HEK293 (cell line): ENCODE measurements around the gene AFF1.

ENCODE experiments used
- CTCF ChIA-PET: fragments of 350-600 bp; formaldehyde crosslinking; extraction: SDS; loops from one replicate; lab custom pipeline; 2021; ENCODE audit warnings: antibody characterized with exemption; lab: Yijun Ruan, JAX
- POLR2A ChIA-PET: fragments of 300-600 bp; formaldehyde crosslinking; extraction: SDS; loops from one replicate; lab custom pipeline; 2020; ENCODE audit warnings: antibody characterized with exemption, inconsistent platforms; lab: Yijun Ruan, JAX
- H3K27ac ChIP-seq: fragments of 200-500 bp; sonication (Bioruptor generic); 2 replicates; pipeline ENCODE4 v1.5.1; 2014; ENCODE audit warnings: low read depth, low read length, control low read depth, inconsistent platforms; ENCODE audit errors: extremely low read depth
- H3K36me3 ChIP-seq, 2 experiments: fragments of 200-500 bp in 1 of 2; sonication (Bioruptor generic) in 1 of 2; 1 replicate in 1 of 2; 2 replicates in 1 of 2; pipeline ENCODE4 v1.5.1; 2014 to 2017; ENCODE audit warnings: inconsistent platforms in 2 of 2, low read length in 2 of 2; ENCODE audit not compliant: control insufficient read depth in 2 of 2, insufficient read depth in 1 of 2
- H3K4me1 ChIP-seq: fragments of 200-500 bp; sonication (Bioruptor generic); 2 replicates; pipeline ENCODE4 v1.5.1; 2014; ENCODE audit warnings: mild to moderate bottlenecking, low read length, inconsistent platforms; ENCODE audit not compliant: control insufficient read depth, insufficient read depth
- H3K4me3 ChIP-seq: 2 replicates; pipeline ENCODE4 v1.5.1; 2011; ENCODE audit warnings: low read depth, mild to moderate bottlenecking, control low read depth, low read length, moderate library complexity
- H3K9me3 ChIP-seq: fragments of 200-500 bp; sonication (Bioruptor generic); 2 replicates; pipeline ENCODE4 v1.5.1; 2014; ENCODE audit warnings: low read depth, low read length, inconsistent platforms; ENCODE audit not compliant: control insufficient read depth, insufficient read depth
- FEZF1 ChIP-seq: fragments of 450-650 bp; formaldehyde crosslinking; IDR thresholded peaks from 2 replicates; pipeline ENCODE4 v1.5.1; 2016; ENCODE audit warnings: missing biosample characterization, missing genetic modification characterization
- KLF7 ChIP-seq: fragments of 450-650 bp; formaldehyde crosslinking; IDR thresholded peaks from 2 replicates; pipeline ENCODE4 v1.5.1; 2016; ENCODE audit warnings: missing biosample characterization, missing genetic modification characterization, borderline replicate concordance
- ZBTB1 ChIP-seq: fragments of 450-650 bp; formaldehyde crosslinking; IDR thresholded peaks from 2 replicates; pipeline ENCODE4 v1.5.1; 2016; ENCODE audit warnings: missing biosample characterization, missing genetic modification characterization
- ZBTB17 ChIP-seq: fragments of 450-650 bp; formaldehyde crosslinking; IDR thresholded peaks from 2 replicates; pipeline ENCODE4 v1.5.1; 2016; ENCODE audit warnings: missing biosample characterization, missing genetic modification characterization
- ZFHX2 ChIP-seq: fragments of 450-650 bp; formaldehyde crosslinking; conservative IDR thresholded peaks from 2 replicates; pipeline ENCODE4 v1.5.1; 2016; ENCODE audit warnings: missing biosample characterization, missing genetic modification characterization
- ZNF302 ChIP-seq: fragments of 450-650 bp; formaldehyde crosslinking; IDR thresholded peaks from 2 replicates; pipeline ENCODE4 v1.5.1; 2016; ENCODE audit warnings: missing biosample characterization, missing genetic modification characterization, low read depth
- ZNF311 ChIP-seq: fragments of 450-650 bp; formaldehyde crosslinking; IDR thresholded peaks from 2 replicates; pipeline ENCODE4 v1.5.1; 2017; ENCODE audit warnings: missing biosample characterization, missing genetic modification characterization, borderline replicate concordance
- ZNF433 ChIP-seq: fragments of 450-650 bp; formaldehyde crosslinking; IDR thresholded peaks from 2 replicates; pipeline ENCODE4 v1.5.1; 2016; ENCODE audit warnings: missing biosample characterization, missing genetic modification characterization, low read depth
- ZNF629 ChIP-seq: fragments of 450-650 bp; formaldehyde crosslinking; IDR thresholded peaks from 2 replicates; pipeline ENCODE4 v1.5.1; 2017; ENCODE audit warnings: missing biosample characterization, missing genetic modification characterization
- ZNF701 ChIP-seq: fragments of 450-650 bp; formaldehyde crosslinking; IDR thresholded peaks from 2 replicates; pipeline ENCODE4 v1.5.1; 2016; ENCODE audit warnings: missing biosample characterization, missing genetic modification characterization
- TF ChIP-seq, protein P1 (sequence below): fragments of 450-650 bp; formaldehyde crosslinking; IDR thresholded peaks from 2 replicates; pipeline ENCODE4 v1.5.1; 2016; ENCODE audit warnings: missing biosample characterization, missing genetic modification characterization
- TF ChIP-seq, protein P2 (sequence below): fragments of 450-650 bp; formaldehyde crosslinking; IDR thresholded peaks from 2 replicates; pipeline ENCODE4 v1.5.1; 2016; ENCODE audit warnings: missing biosample characterization, missing genetic modification characterization
- TF ChIP-seq, protein P3 (sequence below): fragments of 450-650 bp; formaldehyde crosslinking; IDR thresholded peaks from 2 replicates; pipeline ENCODE4 v1.5.1; 2016; ENCODE audit warnings: missing biosample characterization, missing genetic modification characterization
- TF ChIP-seq, protein P4 (sequence below): fragments of 450-650 bp; formaldehyde crosslinking; IDR thresholded peaks from 2 replicates; pipeline ENCODE4 v1.5.1; 2016; ENCODE audit warnings: missing biosample characterization, missing genetic modification characterization

Gene AFF1

DNA sequence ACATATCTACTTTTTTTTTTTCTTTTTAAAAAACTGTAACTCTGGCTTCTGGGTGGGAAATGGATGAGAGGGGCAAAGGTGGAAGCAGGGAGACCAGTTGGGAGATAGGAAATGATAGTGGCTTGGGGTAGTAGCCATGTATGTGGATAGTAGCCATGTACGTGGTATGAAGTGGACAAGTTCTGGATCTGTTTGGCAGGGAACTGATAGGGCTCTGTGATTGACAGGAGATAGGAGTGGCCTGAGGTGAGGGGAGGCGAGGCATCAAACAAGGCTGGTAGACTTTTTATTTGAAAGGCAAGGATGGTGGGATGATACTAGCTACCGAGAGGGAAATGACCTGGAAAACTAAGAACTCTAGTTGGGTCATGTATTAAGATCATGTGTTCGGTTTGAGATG lies 117.8 kb downstream of the AFF1 start:
- H3K27ac ChIP-seq = no peak overlapping the region
- H3K36me3 ChIP-seq = no peaks in the 10 kb centered on the region
- no peak for TF ChIP-seq ZFHX2 (tag by site-specific recombination)
- TF ChIP-seq KLF7 (tag by site-specific recombination) = no peak
- TF ChIP-seq, protein P1, sequence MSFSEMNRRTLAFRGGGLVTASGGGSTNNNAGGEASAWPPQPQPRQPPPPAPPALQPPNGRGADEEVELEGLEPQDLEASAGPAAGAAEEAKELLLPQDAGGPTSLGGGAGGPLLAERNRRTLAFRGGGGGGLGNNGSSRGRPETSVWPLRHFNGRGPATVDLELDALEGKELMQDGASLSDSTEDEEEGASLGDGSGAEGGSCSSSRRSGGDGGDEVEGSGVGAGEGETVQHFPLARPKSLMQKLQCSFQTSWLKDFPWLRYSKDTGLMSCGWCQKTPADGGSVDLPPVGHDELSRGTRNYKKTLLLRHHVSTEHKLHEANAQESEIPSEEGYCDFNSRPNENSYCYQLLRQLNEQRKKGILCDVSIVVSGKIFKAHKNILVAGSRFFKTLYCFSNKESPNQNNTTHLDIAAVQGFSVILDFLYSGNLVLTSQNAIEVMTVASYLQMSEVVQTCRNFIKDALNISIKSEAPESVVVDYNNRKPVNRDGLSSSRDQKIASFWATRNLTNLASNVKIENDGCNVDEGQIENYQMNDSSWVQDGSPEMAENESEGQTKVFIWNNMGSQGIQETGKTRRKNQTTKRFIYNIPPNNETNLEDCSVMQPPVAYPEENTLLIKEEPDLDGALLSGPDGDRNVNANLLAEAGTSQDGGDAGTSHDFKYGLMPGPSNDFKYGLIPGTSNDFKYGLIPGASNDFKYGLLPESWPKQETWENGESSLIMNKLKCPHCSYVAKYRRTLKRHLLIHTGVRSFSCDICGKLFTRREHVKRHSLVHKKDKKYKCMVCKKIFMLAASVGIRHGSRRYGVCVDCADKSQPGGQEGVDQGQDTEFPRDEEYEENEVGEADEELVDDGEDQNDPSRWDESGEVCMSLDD = no peak
- TF ChIP-seq, protein P2, sequence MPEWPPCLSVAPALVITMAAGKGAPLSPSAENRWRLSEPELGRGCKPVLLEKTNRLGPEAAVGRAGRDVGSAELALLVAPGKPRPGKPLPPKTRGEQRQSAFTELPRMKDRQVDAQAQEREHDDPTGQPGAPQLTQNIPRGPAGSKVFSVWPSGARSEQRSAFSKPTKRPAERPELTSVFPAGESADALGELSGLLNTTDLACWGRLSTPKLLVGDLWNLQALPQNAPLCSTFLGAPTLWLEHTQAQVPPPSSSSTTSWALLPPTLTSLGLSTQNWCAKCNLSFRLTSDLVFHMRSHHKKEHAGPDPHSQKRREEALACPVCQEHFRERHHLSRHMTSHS = no peak
- TF ChIP-seq, protein P3, sequence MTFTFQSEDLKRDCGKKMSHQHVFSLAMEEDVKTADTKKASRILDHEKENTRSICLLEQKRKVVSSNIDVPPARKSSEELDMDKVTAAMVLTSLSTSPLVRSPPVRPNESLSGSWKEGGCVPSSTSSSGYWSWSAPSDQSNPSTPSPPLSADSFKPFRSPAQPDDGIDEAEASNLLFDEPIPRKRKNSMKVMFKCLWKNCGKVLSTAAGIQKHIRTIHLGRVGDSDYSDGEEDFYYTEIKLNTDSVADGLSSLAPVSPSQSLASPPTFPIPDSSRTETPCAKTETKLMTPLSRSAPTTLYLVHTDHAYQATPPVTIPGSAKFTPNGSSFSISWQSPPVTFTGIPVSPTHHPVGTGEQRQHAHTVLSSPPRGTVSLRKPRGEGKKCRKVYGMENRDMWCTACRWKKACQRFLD = no peak
- TF ChIP-seq ZNF433 (tag by site-specific recombination) = no peak
- no peak for TF ChIP-seq ZNF701 (tag by site-specific recombination)
- no peak for TF ChIP-seq ZNF311 (tag by site-specific recombination)
- no peak overlapping the region for H3K4me3 ChIP-seq
- ChIA-PET CTCF (no interaction called here), POLR2A (no interaction called here)
- 0 out of 2 replicates have a peak, but pooled peaks cover 4% of the 10 kb centered on the region for H3K4me1 ChIP-seq
- no peaks in the 10 kb centered on the region for H3K9me3 ChIP-seq

DNA sequence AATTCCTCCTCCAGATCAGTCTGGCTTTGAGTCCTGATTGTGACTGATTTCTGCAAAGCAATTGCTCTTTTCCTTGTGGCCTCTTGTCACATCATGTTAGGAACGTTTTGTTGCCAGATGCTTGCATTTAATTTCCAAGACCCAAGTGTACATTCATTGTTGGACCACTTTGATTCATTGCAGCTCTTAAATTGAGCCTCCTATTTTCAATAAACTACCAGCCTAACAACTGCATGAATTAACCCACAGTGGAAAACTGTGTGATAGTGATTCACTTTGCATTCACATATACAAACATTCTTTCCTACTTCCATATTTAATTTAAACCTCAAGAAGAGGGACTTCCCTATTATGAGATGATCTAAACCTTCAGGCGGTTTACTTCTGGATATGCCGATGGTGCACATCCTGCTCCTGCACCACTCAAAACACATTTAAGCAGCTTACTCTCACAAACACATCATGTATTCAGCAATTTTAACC lies 118.4 kb downstream of the AFF1 start:
- POLR2A ChIA-PET = interaction anchor here (0.6 kb wide), 1 partner anchor 51 kb away, joined by 3 read pairs; no protein-coding TSS in a partner anchor
- CTCF ChIA-PET = interaction anchor here (0.9 to 1.3 kb wide), 2 partner anchors 15 to 17 kb away, joined by 3 read pairs; no protein-coding TSS in a partner anchor
- no peak overlapping the region for H3K27ac ChIP-seq

DNA sequence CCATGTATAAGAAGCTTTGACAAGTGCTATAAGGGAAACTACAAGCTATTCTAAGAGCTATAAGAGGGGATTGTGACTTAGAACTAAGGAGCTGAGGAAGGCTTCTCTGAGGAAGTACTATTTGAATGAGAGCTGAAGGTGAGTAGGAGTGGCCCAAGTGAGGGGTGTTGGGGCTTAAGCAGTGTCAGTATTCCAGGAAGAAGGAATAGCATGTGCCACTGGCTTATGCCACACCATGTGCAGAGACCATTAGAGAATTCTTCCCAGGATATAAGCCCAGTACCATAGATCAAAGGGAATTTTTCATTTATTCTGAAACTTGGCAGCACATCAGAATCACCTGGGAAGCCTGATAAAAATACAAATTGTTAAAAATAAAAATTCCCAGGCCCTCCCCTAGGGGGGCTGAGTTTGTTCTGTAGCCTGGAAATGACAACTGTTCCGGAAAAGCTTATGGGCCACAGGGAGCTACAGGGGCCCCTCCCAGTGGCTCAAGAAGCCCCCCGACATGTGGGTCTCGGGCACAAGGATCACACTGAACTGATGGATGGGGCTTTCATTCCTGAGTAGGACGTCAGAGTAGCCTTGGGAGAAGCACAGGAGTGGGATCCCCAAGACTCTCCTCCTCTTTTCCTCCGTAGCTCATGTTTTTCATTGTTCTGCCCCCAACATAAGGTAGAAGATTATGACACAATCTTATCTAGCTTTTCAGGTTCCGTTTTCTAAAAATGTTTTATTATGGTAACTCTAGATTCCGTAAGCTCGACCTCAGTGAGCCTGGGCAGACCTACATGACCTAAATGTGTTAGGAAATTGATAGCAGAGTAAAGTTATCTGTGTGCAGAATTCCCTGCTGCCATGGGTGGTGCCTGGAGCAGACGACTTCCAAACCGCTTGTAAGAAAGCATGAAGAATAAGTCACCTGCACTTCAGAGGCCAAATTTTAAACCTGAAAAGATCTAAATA lies 119.3 kb downstream of the AFF1 start:
- POLR2A ChIA-PET = interaction anchor here (0.6 kb wide), 2 partner anchors 43 to 52 kb away, joined by 3 read pairs; no protein-coding TSS in a partner anchor
- CTCF ChIA-PET = interaction anchor here (0.9 to 1.3 kb wide), 3 partner anchors 14 to 50 kb away, joined by 3 read pairs; no protein-coding TSS in a partner anchor
- 0 out of 2 replicates have a peak, but pooled peaks cover 4% of the 10 kb centered on the region for H3K4me1 ChIP-seq
- H3K36me3 ChIP-seq = no peaks in the 10 kb centered on the region
- no peak overlapping the region for H3K4me3 ChIP-seq
- no peak overlapping the region for H3K27ac ChIP-seq
- TF ChIP-seq ZBTB1 (no peak), ZBTB17 (tag by site-specific recombination) (peak; percentile 58; the same call in 1 of the 2 replicates)
- TF ChIP-seq, protein P4, sequence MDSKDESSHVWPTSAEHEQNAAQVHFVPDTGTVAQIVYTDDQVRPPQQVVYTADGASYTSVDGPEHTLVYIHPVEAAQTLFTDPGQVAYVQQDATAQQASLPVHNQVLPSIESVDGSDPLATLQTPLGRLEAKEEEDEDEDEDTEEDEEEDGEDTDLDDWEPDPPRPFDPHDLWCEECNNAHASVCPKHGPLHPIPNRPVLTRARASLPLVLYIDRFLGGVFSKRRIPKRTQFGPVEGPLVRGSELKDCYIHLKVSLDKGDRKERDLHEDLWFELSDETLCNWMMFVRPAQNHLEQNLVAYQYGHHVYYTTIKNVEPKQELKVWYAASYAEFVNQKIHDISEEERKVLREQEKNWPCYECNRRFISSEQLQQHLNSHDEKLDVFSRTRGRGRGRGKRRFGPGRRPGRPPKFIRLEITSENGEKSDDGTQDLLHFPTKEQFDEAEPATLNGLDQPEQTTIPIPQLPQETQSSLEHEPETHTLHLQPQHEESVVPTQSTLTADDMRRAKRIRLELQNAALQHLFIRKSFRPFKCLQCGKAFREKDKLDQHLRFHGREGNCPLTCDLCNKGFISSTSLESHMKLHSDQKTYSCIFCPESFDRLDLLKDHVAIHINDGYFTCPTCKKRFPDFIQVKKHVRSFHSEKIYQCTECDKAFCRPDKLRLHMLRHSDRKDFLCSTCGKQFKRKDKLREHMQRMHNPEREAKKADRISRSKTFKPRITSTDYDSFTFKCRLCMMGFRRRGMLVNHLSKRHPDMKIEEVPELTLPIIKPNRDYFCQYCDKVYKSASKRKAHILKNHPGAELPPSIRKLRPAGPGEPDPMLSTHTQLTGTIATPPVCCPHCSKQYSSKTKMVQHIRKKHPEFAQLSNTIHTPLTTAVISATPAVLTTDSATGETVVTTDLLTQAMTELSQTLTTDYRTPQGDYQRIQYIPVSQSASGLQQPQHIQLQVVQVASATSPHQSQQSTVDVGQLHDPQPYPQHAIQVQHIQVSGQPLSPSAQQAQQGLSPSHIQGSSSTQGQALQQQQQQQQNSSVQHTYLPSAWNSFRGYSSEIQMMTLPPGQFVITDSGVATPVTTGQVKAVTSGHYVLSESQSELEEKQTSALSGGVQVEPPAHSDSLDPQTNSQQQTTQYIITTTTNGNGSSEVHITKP (tag by site-specific recombination) = peak; percentile 78
- no peaks in the 10 kb centered on the region for H3K9me3 ChIP-seq

More for the DNA sequence above, 118.4 kb downstream of the AFF1 start:
- no peaks in the 10 kb centered on the region for H3K36me3 ChIP-seq
- peak; percentile 65 for TF ChIP-seq FEZF1
- TF ChIP-seq ZNF302 = no peak
- TF ChIP-seq ZNF629 (tag by site-specific recombination) = 0 out of 2 replicates have a peak, but pooled peaks have one; percentile 13
- TF ChIP-seq, all 188 proteins: peak for 2
- Histone ChIP-seq H3K4me3 (no peak overlapping the region), H3K4me1 (0 out of 2 replicates have a peak, but pooled peaks cover 4% of the 10 kb centered on the region), H3K9me3 (no peaks in the 10 kb centered on the region)
